Posterior vena cava (tissue), 2 donors: ENCODE measurements around the gene MUSTN1. TPM values are rescaled to one million over a fixed set of nuclear protein-coding genes. Genes with fewer than 3 reads are reported as not detected.

ENCODE experiments used
- DNase-seq: peaks from one replicate; pipeline ENCODE4 v3.0.0-alpha.2; 2020; ENCODE audit warnings: low spot score
- intact Hi-C, 2 donors: fragments of 100-400 bp; cut with DNase I; formaldehyde crosslinking; loops; one replicate each; pipeline versions ENCODE4 v1.14.1 to v1.14.2; 2022 to 2023
- total RNA-seq, 2 donors: library from RNA; stranded (reverse); fragmentation: NEBNext Ultra II Directional; extraction: Animal tissue kit (Norgen Biotek cat#: 25700); gene quantifications; one replicate each; pipeline ENCODE4 v1.2.1, GENCODE V29; 2021
- donor health status: DM: yes; HTN: yes; CAD: no.
- donor health status: DM: yes; HTN: yes; CAD: no.

MUSTN1 gene
- total RNA-seq, 2 donors from 2014 or later: 78.5 to 105 TPM

GRCh38 chr3:52839892-52840545 is 5.2 kb upstream of the MUSTN1 start:
- intact Hi-C loops: loop anchor here (5.0 kb wide), 2 partner anchors 57 to 748 kb away; partner anchors contain the start of gene STIMATE (in 1 of the 2)
- peak; percentile 70 for DNase-seq

GRCh38 chr3:52839268-52839575 is 4.4 kb upstream of the MUSTN1 start:
- intact Hi-C loops: loop anchor here in 1 of 2 donors (5.0 kb wide), 1 partner anchor 747 kb away; no protein-coding TSS in a partner anchor
- DNase-seq: no peak

GRCh38 chr3:52838561-52839267 is 3.9 kb upstream of the MUSTN1 start:
- intact Hi-C loops: loop anchor here in 1 of 2 donors (5.0 kb wide), 1 partner anchor 746 kb away; no protein-coding TSS in a partner anchor
- DNase-seq: peak; percentile 36

- DNase-seq: no peak
Measured at GRCh38 chr3:52836986-52837385, 2.2 kb upstream of the MUSTN1 start.

GRCh38 chr3:52836471-52836845 is 1.6 kb upstream of the MUSTN1 start:
- no peak for DNase-seq
- intact Hi-C loops: loop anchor here in 1 of 2 donors (5.0 kb wide), 1 partner anchor 744 kb away; no protein-coding TSS in a partner anchor

More at GRCh38 chr3:52836986-52837385, 2.2 kb upstream of the MUSTN1 start:
- intact Hi-C loops: loop anchor here in 1 of 2 donors (5.0 kb wide), 1 partner anchor 745 kb away; no protein-coding TSS in a partner anchor

GRCh38 chr3:52835766-52836470 is 1.1 kb upstream of the MUSTN1 start:
- intact Hi-C loops: loop anchor here in 1 of 2 donors (5.0 kb wide), 1 partner anchor 744 kb away; no protein-coding TSS in a partner anchor
- no peak for DNase-seq

- intact Hi-C loops: no loop called here
- no peak for DNase-seq
Measured at GRCh38 chr3:52833202-52833601, 1.6 kb downstream of the MUSTN1 start.

GRCh38 chr3:52831500-52832301 is 3.1 kb downstream of the MUSTN1 start:
- DNase-seq: peak; percentile 89
- intact Hi-C loops: no loop called here

GRCh38 chr3:52830535-52831258 is 4.1 kb downstream of the MUSTN1 start, which contains the start of gene ITIH4:
Gene ITIH4, minus strand, starts transcription at chr3:52830672. Its CDS starts 30 bp downstream, at chr3:52830642.
- DNase-seq: no peak
- intact Hi-C loops: no loop called here

- no peak for DNase-seq
- intact Hi-C loops: no loop called here
Measured at GRCh38 chr3:52829906-52830463, 4.8 kb downstream of the MUSTN1 start.

- intact Hi-C loops: no loop called here
Measured at GRCh38 chr3:52829482-52829881, 5.3 kb downstream of the MUSTN1 start.

GRCh38 chr3:52827866-52828376 is 6.9 kb downstream of the MUSTN1 start:
- intact Hi-C loops: no loop called here
- DNase-seq: no peak

More at GRCh38 chr3:52829482-52829881, 5.3 kb downstream of the MUSTN1 start:
- DNase-seq: no peak

GRCh38 chr3:52827441-52827840 is 7.4 kb downstream of the MUSTN1 start:
- no peak for DNase-seq
- intact Hi-C loops: no loop called here

GRCh38 chr3:52824037-52824436 is 10.8 kb downstream of the MUSTN1 start:
- intact Hi-C loops: no loop called here

GRCh38 chr3:52822363-52822762 is 12.5 kb downstream of the MUSTN1 start:
- DNase-seq: no peak
- intact Hi-C loops: loop anchor here in 1 of 2 donors (2.0 kb wide), 1 partner anchor 52 kb away; the partner anchor contains the start of gene NEK4

More at GRCh38 chr3:52824037-52824436, 10.8 kb downstream of the MUSTN1 start:
- no peak for DNase-seq

- intact Hi-C loops: no loop called here
- no peak for DNase-seq
Measured at GRCh38 chr3:52820736-52821135, 14.1 kb downstream of the MUSTN1 start.

- no peak for DNase-seq
- intact Hi-C loops: no loop called here
Measured at GRCh38 chr3:52819936-52820335, 14.9 kb downstream of the MUSTN1 start.

GRCh38 chr3:52817860-52818259 is 17.0 kb downstream of the MUSTN1 start:
- DNase-seq: no peak
- intact Hi-C loops: no loop called here
